ENCODE results near the gene SHISA3.

Gene SHISA3

DNA sequence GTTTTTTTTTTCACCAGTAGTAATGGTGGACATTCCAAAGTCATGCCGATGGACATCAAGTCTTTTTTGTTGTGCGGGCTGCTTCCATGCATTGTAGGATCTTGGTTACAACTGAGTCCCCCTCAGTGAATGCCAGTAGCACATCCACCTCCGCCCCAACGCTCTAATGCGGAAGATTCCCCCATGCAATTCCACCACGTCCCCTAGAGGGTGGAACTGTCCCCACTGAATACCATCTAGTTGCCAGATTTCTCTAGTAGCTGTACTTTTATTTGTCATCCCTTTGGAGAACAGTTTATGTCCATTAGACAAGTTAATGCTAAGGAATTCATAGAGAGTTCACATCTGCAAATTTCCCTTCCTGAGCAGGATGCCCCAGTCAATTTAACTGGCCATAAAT is 6.7 kb downstream of the SHISA3 start:
- Histone ChIP-seq H3K36me3 (ENCODE audit: control insufficient read depth, insufficient read depth, low read length) (no peaks in the 10 kb centered on the region), H3K9me3 (ENCODE audit: control insufficient read depth, low read length) (no peaks in the 10 kb centered on the region)

DNA sequence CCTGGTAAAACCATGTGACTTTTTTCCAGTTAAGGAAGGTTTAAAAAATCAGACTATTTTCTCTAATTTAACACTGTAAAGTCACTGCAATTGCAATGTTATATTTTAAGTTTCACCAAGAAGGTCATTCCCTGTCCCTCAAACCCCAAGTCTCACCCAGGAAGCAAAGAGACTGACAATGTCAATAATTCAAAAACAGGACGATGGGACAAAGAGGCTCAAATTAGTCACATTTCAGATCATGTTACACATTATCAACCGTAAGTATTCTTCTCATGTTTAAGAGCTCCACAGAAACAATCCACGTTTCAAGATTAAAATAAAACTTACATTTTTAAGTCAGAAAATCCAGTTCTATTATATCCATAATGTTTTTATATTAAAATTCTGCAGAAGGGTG is 13.2 kb downstream of the SHISA3 start:
- no peak overlapping the region for H3K27ac ChIP-seq (ENCODE audit: insufficient read depth, low read depth, low read length, poor library complexity, severe bottlenecking)
- no peaks in the 10 kb centered on the region for H3K36me3 ChIP-seq (ENCODE audit: control insufficient read depth, insufficient read depth, low read length)
- 81 to 90% methylated on average over 3 of the region's 3 CpGs for WGBS, 2 experiments
- H3K27me3 ChIP-seq (ENCODE audit: control insufficient read depth, insufficient read depth, low read length, poor library complexity, severe bottlenecking): no peaks in the 10 kb centered on the region
- no peak overlapping the region for H3K4me3 ChIP-seq (ENCODE audit: insufficient read depth, low read depth, low read length)
- no peaks in the 10 kb centered on the region for H3K9me3 ChIP-seq (ENCODE audit: control insufficient read depth, low read length)
- H3K4me1 ChIP-seq (ENCODE audit: control insufficient read depth, insufficient read depth, low read length): no peaks in the 10 kb centered on the region

More for the DNA sequence above, 6.7 kb downstream of the SHISA3 start:
- WGBS, 2 experiments: 73 to 77% methylated on average over 6 of the region's 6 CpGs
- Histone ChIP-seq H3K4me1 (ENCODE audit: control insufficient read depth, insufficient read depth, low read length) (peaks cover 4% of the 10 kb centered on the region), H3K27me3 (ENCODE audit: control insufficient read depth, insufficient read depth, low read length, poor library complexity, severe bottlenecking) (peaks cover 26% of the 10 kb centered on the region), H3K4me3 (ENCODE audit: insufficient read depth, low read depth, low read length) (no peak overlapping the region), H3K27ac (ENCODE audit: insufficient read depth, low read depth, low read length, poor library complexity, severe bottlenecking) (no peak overlapping the region)

DNA sequence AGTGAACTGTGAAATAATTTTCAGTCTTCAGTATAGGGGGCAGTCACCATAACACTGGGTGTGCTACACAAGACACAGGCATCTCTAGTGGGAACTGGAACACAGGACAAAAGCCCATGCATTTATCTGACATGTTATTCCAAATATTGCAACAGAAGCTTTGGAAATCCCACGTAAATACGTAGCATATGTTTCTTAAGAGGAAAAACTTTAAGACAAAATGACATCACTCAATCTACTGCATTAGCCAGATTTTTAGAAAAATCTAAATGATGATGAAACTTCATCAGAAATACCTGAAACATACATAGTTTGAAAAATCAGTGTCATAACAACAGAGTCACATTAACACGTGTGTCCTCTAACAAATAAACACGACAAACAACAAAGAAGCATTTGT is 14.5 kb downstream of the SHISA3 start:
- H3K36me3 ChIP-seq (ENCODE audit: control insufficient read depth, insufficient read depth, low read length): no peaks in the 10 kb centered on the region
- H3K27ac ChIP-seq (ENCODE audit: insufficient read depth, low read depth, low read length, poor library complexity, severe bottlenecking): no peak overlapping the region
- no peaks in the 10 kb centered on the region for H3K27me3 ChIP-seq (ENCODE audit: control insufficient read depth, insufficient read depth, low read length, poor library complexity, severe bottlenecking)
- no peak overlapping the region for H3K4me3 ChIP-seq (ENCODE audit: insufficient read depth, low read depth, low read length)
- peaks cover 6% of the 10 kb centered on the region for H3K4me1 ChIP-seq (ENCODE audit: control insufficient read depth, insufficient read depth, low read length)
- 92 to 95% methylated on average over 4 of the region's 4 CpGs for WGBS, 2 experiments
- no peaks in the 10 kb centered on the region for H3K9me3 ChIP-seq (ENCODE audit: control insufficient read depth, low read length)

DNA sequence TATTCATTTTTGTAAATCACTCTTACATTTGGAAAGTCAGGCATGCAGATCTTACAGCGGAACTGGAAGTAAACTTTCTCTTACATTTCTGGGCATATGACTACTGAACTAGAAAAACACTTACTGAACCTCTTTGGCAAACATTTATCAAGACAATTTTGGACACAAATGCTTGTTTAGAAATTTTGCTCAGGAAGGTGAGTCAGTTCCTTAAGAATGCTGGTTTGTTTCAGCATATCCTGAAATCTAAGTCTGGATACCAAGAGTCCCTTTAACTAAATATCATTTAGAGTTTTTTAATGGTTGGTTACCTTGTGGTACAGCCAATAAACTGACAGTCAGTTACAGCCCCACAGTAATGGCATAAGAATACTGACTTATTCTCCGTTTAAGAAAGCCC is 15.0 kb downstream of the SHISA3 start:
- 88 to 89% methylated on average over 2 of the region's 2 CpGs for WGBS, 2 experiments
- H3K4me1 ChIP-seq (ENCODE audit: control insufficient read depth, insufficient read depth, low read length): peaks cover 6% of the 10 kb centered on the region
- H3K27ac ChIP-seq (ENCODE audit: insufficient read depth, low read depth, low read length, poor library complexity, severe bottlenecking): no peak overlapping the region
- no peaks in the 10 kb centered on the region for H3K9me3 ChIP-seq (ENCODE audit: control insufficient read depth, low read length)
- no peak overlapping the region for H3K4me3 ChIP-seq (ENCODE audit: insufficient read depth, low read depth, low read length)
- H3K36me3 ChIP-seq (ENCODE audit: control insufficient read depth, insufficient read depth, low read length): no peaks in the 10 kb centered on the region
- H3K27me3 ChIP-seq (ENCODE audit: control insufficient read depth, insufficient read depth, low read length, poor library complexity, severe bottlenecking): no peaks in the 10 kb centered on the region

DNA sequence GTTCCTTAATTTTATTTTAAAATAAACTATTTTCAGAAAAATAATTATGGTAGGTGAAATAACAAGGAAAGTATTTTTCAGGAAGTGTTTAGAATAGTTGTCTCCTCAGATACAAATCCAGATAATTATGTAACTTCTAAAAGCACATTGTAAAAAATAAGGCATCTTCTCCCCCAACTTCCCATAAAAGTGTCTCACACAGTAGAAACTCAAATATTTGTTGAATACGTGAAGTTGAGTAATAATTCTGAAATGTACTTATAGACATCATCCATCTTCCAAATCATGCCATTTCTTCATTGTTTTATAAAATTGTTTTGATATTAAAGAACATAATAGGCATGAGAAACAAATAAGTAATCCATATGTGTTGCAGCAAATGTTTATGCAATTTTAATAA is 18.0 kb downstream of the SHISA3 start:
- H3K4me1 ChIP-seq (ENCODE audit: control insufficient read depth, insufficient read depth, low read length): peaks cover 6% of the 10 kb centered on the region
- H3K27me3 ChIP-seq (ENCODE audit: control insufficient read depth, insufficient read depth, low read length, poor library complexity, severe bottlenecking): no peaks in the 10 kb centered on the region
- no CpG with 5 or more reads among the region's 1 CpG for WGBS, 2 experiments
- no peaks in the 10 kb centered on the region for H3K36me3 ChIP-seq (ENCODE audit: control insufficient read depth, insufficient read depth, low read length)
- no peaks in the 10 kb centered on the region for H3K9me3 ChIP-seq (ENCODE audit: control insufficient read depth, low read length)
- no peak overlapping the region for H3K27ac ChIP-seq (ENCODE audit: insufficient read depth, low read depth, low read length, poor library complexity, severe bottlenecking)
- H3K4me3 ChIP-seq (ENCODE audit: insufficient read depth, low read depth, low read length): no peak overlapping the region

DNA sequence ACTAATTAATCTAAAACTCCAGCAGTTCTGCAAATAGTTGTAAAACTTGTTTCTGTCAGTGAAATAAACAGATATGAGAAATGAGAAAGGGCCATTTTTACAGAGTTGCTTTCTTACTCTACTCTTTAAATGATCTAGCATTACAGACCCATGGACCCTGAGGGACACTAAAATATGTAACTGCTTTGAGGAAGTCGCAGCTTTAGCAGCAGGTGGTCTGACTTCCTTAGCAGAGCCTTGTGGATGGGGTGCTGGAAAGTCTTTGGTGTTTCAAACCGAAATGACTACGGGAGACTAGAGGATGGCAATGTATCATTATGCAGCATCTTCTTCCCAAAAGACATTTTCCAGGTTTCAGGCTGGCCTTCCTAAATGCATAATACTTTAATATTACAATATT is 18.7 kb downstream of the SHISA3 start:
- Histone ChIP-seq H3K27ac (ENCODE audit: insufficient read depth, low read depth, low read length, poor library complexity, severe bottlenecking) (no peak overlapping the region), H3K36me3 (ENCODE audit: control insufficient read depth, insufficient read depth, low read length) (no peaks in the 10 kb centered on the region), H3K4me3 (ENCODE audit: insufficient read depth, low read depth, low read length) (no peak overlapping the region), H3K27me3 (ENCODE audit: control insufficient read depth, insufficient read depth, low read length, poor library complexity, severe bottlenecking) (no peaks in the 10 kb centered on the region), H3K4me1 (ENCODE audit: control insufficient read depth, insufficient read depth, low read length) (peaks cover 6% of the 10 kb centered on the region), H3K9me3 (ENCODE audit: control insufficient read depth, low read length) (no peaks in the 10 kb centered on the region)
- 54 to 59% methylated on average over 2 to 3 of the region's 3 CpGs for WGBS, 2 experiments

DNA sequence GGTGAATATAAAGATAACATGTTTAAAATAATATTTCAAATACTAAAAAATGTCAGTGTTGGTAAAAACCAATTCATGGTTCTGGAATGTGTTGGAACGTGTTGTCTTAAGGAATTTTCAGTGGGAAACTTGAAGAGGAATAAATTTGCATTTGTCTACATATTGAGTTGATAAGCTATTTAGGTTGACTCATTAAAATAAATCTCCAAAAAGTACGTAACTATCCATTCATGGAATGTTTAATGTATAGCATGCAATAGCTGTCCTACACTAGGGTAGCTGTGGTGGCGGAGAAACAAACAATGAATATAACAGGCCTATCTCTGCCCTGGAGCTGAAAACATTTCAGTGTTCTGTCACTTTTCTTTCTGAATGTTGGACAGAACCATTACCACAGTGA is 20.3 kb downstream of the SHISA3 start:
- Histone ChIP-seq H3K4me1 (ENCODE audit: control insufficient read depth, insufficient read depth, low read length) (peaks cover 6% of the 10 kb centered on the region), H3K9me3 (ENCODE audit: control insufficient read depth, low read length) (no peaks in the 10 kb centered on the region), H3K36me3 (ENCODE audit: control insufficient read depth, insufficient read depth, low read length) (no peaks in the 10 kb centered on the region), H3K27me3 (ENCODE audit: control insufficient read depth, insufficient read depth, low read length, poor library complexity, severe bottlenecking) (no peaks in the 10 kb centered on the region), H3K27ac (ENCODE audit: insufficient read depth, low read depth, low read length, poor library complexity, severe bottlenecking) (no peak overlapping the region), H3K4me3 (ENCODE audit: insufficient read depth, low read depth, low read length) (no peak overlapping the region)
- WGBS, 2 experiments: 94 to 100% methylated on average over 3 of the region's 3 CpGs

DNA sequence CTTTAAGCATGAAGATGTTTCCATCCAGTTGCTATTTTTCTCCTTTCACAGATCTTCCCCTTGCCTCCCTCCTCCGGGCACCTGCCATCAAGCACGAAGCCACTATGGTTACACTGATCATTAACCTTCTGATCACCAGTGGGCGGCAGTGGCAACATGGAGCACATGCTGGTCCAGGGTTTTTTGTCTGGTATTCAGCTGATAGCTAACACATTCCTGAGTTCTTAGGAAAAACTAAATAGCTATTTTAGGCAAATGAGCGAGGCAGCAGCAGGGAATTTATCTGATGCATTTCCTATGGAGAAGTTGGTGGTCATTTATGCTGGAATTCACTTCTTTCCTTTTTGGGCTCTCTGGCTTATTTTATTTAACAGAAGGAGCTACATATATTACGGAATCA is 22.9 kb downstream of the SHISA3 start:
- no peak overlapping the region for H3K4me3 ChIP-seq (ENCODE audit: insufficient read depth, low read depth, low read length)
- H3K36me3 ChIP-seq (ENCODE audit: control insufficient read depth, insufficient read depth, low read length): no peaks in the 10 kb centered on the region
- no peaks in the 10 kb centered on the region for H3K27me3 ChIP-seq (ENCODE audit: control insufficient read depth, insufficient read depth, low read length, poor library complexity, severe bottlenecking)
- peaks cover 6% of the 10 kb centered on the region for H3K4me1 ChIP-seq (ENCODE audit: control insufficient read depth, insufficient read depth, low read length)
- H3K9me3 ChIP-seq (ENCODE audit: control insufficient read depth, low read length): no peaks in the 10 kb centered on the region
- no peak overlapping the region for H3K27ac ChIP-seq (ENCODE audit: insufficient read depth, low read depth, low read length, poor library complexity, severe bottlenecking)
- 81 to 82% methylated on average over 5 of the region's 5 CpGs for WGBS, 2 experiments

DNA sequence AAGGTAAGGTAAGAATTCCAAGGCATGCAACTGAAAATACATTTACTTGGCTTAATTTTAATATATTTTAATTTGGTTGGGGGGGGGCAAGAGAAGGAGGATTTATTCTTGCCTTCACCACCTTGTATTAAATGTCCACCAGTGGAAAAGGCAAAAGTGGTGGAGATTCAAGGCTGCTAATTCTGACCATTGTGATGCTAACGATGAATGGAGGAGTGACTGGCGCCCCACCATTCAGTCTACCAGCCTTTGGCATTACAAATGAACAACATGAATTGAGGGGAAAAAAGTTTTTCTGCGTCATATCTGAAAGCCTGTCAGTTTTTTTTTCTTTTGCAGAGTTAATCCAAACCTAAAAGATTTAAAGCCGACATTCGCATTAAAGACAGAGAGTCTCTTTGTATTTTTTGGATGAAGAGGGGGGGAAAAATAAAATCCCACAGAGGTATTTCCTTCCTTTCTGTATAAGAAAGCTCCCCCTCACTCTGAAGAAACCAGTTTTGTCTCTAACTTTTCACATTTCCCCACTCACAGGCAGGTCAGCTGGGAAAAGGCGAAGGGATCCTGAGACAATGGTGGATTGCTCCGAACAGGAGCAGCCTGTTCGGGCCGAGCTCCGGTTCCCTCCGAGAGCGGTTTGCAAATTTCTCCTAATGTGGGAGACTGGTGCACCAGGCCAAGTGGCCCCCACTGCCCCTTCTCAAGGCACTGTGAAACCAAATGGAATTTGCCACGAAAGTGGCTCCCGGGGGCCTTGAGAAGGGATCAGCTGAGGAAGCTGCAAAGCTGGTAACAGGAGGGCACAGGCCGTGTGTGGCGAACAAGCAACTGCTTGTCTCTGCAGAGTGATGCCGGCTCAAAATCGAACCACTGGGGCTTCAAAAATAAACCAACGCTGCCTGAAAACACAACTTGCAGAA is 28.1 kb downstream of the SHISA3 start:
- H3K36me3 ChIP-seq (ENCODE audit: control insufficient read depth, insufficient read depth, low read length): no peaks in the 10 kb centered on the region
- H3K9me3 ChIP-seq (ENCODE audit: control insufficient read depth, low read length): no peaks in the 10 kb centered on the region
- no peaks in the 10 kb centered on the region for H3K27me3 ChIP-seq (ENCODE audit: control insufficient read depth, insufficient read depth, low read length, poor library complexity, severe bottlenecking)
- no peak overlapping the region for H3K4me3 ChIP-seq (ENCODE audit: insufficient read depth, low read depth, low read length)
- WGBS, 2 experiments: 61 to 64% methylated on average over 17 of the region's 19 CpGs
- no peaks in the 10 kb centered on the region for H3K4me1 ChIP-seq (ENCODE audit: control insufficient read depth, insufficient read depth, low read length)
- H3K27ac ChIP-seq (ENCODE audit: insufficient read depth, low read depth, low read length, poor library complexity, severe bottlenecking): no peak overlapping the region

DNA sequence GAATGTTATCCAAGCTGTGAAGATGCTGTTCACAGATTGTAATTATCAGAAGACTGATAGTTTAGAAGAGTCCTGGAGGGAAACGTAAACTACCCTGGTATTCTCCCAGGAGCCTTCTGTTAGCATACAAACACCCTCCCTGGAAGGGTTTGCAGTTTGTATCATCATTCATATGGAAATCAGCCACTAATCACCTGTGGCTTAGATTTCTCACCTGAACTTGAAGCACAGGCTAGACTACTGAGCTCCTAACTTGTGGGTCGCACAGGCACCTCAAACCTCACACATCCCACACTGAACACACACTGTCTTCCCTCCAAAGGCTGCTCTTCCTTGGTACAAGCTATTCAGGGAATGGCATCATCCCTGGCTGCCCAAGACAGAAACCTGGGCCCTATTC is 30.7 kb downstream of the SHISA3 start:
- 57 to 60% methylated on average over 2 of the region's 2 CpGs for WGBS, 2 experiments
- Histone ChIP-seq H3K27ac (ENCODE audit: insufficient read depth, low read depth, low read length, poor library complexity, severe bottlenecking) (no peak overlapping the region), H3K9me3 (ENCODE audit: control insufficient read depth, low read length) (no peaks in the 10 kb centered on the region), H3K4me1 (ENCODE audit: control insufficient read depth, insufficient read depth, low read length) (no peaks in the 10 kb centered on the region), H3K36me3 (ENCODE audit: control insufficient read depth, insufficient read depth, low read length) (no peaks in the 10 kb centered on the region), H3K27me3 (ENCODE audit: control insufficient read depth, insufficient read depth, low read length, poor library complexity, severe bottlenecking) (no peaks in the 10 kb centered on the region), H3K4me3 (ENCODE audit: insufficient read depth, low read depth, low read length) (no peak overlapping the region)
